Smooth muscle cell (in vitro differentiated cells): ENCODE data around the gene SGPL1. TPM values are rescaled to one million over a fixed set of nuclear protein-coding genes. Genes with fewer than 3 reads are reported as not detected.

Experiments used
- DNase-seq: peaks from one replicate; lab custom pipeline; 2025; ENCODE audit not compliant: unreplicated experiment; lab: John Stamatoyannopoulos, UW
- H2AFZ ChIP-seq: fragments of 200-600 bp; sonication (generic); 2 replicates; pipeline ENCODE4 v1.6.0; 2016; ENCODE audit warnings: antibody characterized with exemption, low read depth, mild to moderate bottlenecking
- H3F3A ChIP-seq: fragments of 200-600 bp; sonication (generic); 2 replicates; pipeline ENCODE4 v1.6.0; 2017; ENCODE audit warnings: antibody characterized with exemption, low read depth
- H3K27ac ChIP-seq: fragments of 200-600 bp; sonication (generic); 2 replicates; pipeline ENCODE4 v1.5.1; 2016; ENCODE audit warnings: low read depth, mild to moderate bottlenecking
- H3K27me3 ChIP-seq: fragments of 200-600 bp; sonication (generic); 2 replicates; pipeline ENCODE4 v1.6.1; 2016; ENCODE audit warnings: low read depth, mild to moderate bottlenecking
- H3K36me3 ChIP-seq: fragments of 200-600 bp; sonication (generic); 2 replicates; pipeline ENCODE4 v1.5.1; 2016; ENCODE audit warnings: low read depth
- H3K4me1 ChIP-seq: fragments of 200-600 bp; sonication (generic); 2 replicates; pipeline ENCODE4 v1.5.1; 2016; ENCODE audit warnings: low read depth
- H3K4me2 ChIP-seq: fragments of 200-600 bp; sonication (generic); 2 replicates; pipeline ENCODE4 v1.6.0; 2016; ENCODE audit warnings: mild to moderate bottlenecking
- H3K4me3 ChIP-seq: fragments of 200-600 bp; sonication (generic); 2 replicates; pipeline ENCODE4 v1.5.1; 2016; ENCODE audit warnings: mild to moderate bottlenecking
- H3K79me2 ChIP-seq: fragments of 200-600 bp; sonication (generic); 2 replicates; pipeline ENCODE4 v1.6.0; 2016; ENCODE audit warnings: low read depth, mild to moderate bottlenecking
- H3K9ac ChIP-seq: fragments of 200-600 bp; sonication (generic); 2 replicates; pipeline ENCODE4 v1.6.0; 2016; ENCODE audit warnings: low read depth
- H3K9me3 ChIP-seq: fragments of 200-600 bp; sonication (generic); replicated peaks from 2 replicates; pipeline ENCODE4 v1.5.1; 2016; ENCODE audit warnings: low read depth
- H4K20me1 ChIP-seq: fragments of 200-600 bp; sonication (generic); 2 replicates; pipeline ENCODE4 v1.6.0; 2016; ENCODE audit warnings: low read depth
- CTCF ChIP-seq: fragments of 200-600 bp; sonication (generic); IDR thresholded peaks from 2 replicates; pipeline ENCODE4 v1.5.1; 2017; ENCODE audit warnings: borderline replicate concordance, mild to moderate bottlenecking, antibody characterized with exemption; ENCODE audit not compliant: insufficient read depth, poor library complexity, severe bottlenecking
- WGBS: methylation state at CpG from one replicate; pipeline ENCODE4 v1.1.7; 2016; ENCODE audit warnings: low lambda C conversion rate; 5-methylcytosine and 5-hydroxymethylcytosine counted together
- polyA plus RNA-seq: library from polyadenylated mRNA; unstranded; fragments of >200 nt; fragmentation: Nextera tagmentation; extraction: Ambion mirVana; gene quantifications from 2 replicates; pipeline ENCODE4 v1.2.1, GENCODE V29; 2016
- total RNA-seq: library from RNA; depleted of rRNA; stranded (reverse); fragments of >200 nt; gene quantifications from 2 replicates; pipeline ENCODE4 v1.2.3, GENCODE V29; 2014

SGPL1 gene
- total and polyA plus RNA-seq, 2 experiments from 2014 or later: 20.0 to 41.1 TPM

GRCh38 chr10:70891627-70892026, 75.9 kb downstream of the SGPL1 start:
- H2AFZ ChIP-seq: no peak overlapping the region
- H3K9ac ChIP-seq: no peak overlapping the region
- H3K4me2 ChIP-seq: no peak overlapping the region
- no peaks in the 10 kb centered on the region for H3K79me2 ChIP-seq
- WGBS: 48% methylated on average over 1 of the region's 1 CpG
- H3K27ac ChIP-seq: no peak overlapping the region
- no peaks in the 10 kb centered on the region for H3K27me3 ChIP-seq
- H3K9me3 ChIP-seq: no peaks in the 10 kb centered on the region
- no peaks in the 10 kb centered on the region for H4K20me1 ChIP-seq
- DNase-seq: no peak
- TF ChIP-seq CTCF: no peak
- no peaks in the 10 kb centered on the region for H3F3A ChIP-seq
- no peak overlapping the region for H3K4me3 ChIP-seq
- peaks cover 11% of the 10 kb centered on the region for H3K4me1 ChIP-seq
- no peaks in the 10 kb centered on the region for H3K36me3 ChIP-seq

GRCh38 chr10:70892631-70893030, 76.9 kb downstream of the SGPL1 start:
- Histone ChIP-seq H4K20me1 (no peaks in the 10 kb centered on the region), H3F3A (no peaks in the 10 kb centered on the region), H3K27ac (no peak overlapping the region), H3K4me2 (no peak overlapping the region), H3K27me3 (no peaks in the 10 kb centered on the region), H3K9me3 (no peaks in the 10 kb centered on the region), H3K79me2 (no peaks in the 10 kb centered on the region), H3K36me3 (no peaks in the 10 kb centered on the region), H2AFZ (no peak overlapping the region), H3K4me1 (peaks cover 11% of the 10 kb centered on the region), H3K4me3 (no peak overlapping the region), H3K9ac (no peak overlapping the region)
- 96% methylated on average over 4 of the region's 4 CpGs for WGBS
- no peak for TF ChIP-seq CTCF
- DNase-seq: no peak

GRCh38 chr10:70893227-70894006, 77.7 kb downstream of the SGPL1 start:
- Histone ChIP-seq H3K9me3 (no peaks in the 10 kb centered on the region), H4K20me1 (no peaks in the 10 kb centered on the region), H3F3A (no peaks in the 10 kb centered on the region), H2AFZ (no peak overlapping the region), H3K27ac (no peak overlapping the region), H3K4me3 (no peak overlapping the region), H3K4me1 (peaks cover 11% of the 10 kb centered on the region), H3K79me2 (no peaks in the 10 kb centered on the region), H3K4me2 (no peak overlapping the region), H3K27me3 (no peaks in the 10 kb centered on the region), H3K36me3 (no peaks in the 10 kb centered on the region), H3K9ac (no peak overlapping the region)
- WGBS: 87% methylated on average over 10 of the region's 10 CpGs
- no peak for DNase-seq
- no peak for TF ChIP-seq CTCF

GRCh38 chr10:70894416-70894815, 78.7 kb downstream of the SGPL1 start:
- no peak for TF ChIP-seq CTCF
- H3K27me3 ChIP-seq: no peaks in the 10 kb centered on the region
- H3K9ac ChIP-seq: no peak overlapping the region
- 96% methylated on average over 2 of the region's 2 CpGs for WGBS
- H3K4me2 ChIP-seq: no peak overlapping the region
- H3K79me2 ChIP-seq: no peaks in the 10 kb centered on the region
- no peak overlapping the region for H2AFZ ChIP-seq
- H3K9me3 ChIP-seq: no peaks in the 10 kb centered on the region
- no peaks in the 10 kb centered on the region for H3K36me3 ChIP-seq
- H3K27ac ChIP-seq: no peak overlapping the region
- no peak for DNase-seq
- no peaks in the 10 kb centered on the region for H3F3A ChIP-seq
- H3K4me3 ChIP-seq: no peak overlapping the region
- peaks cover 4% of the 10 kb centered on the region for H3K4me1 ChIP-seq
- H4K20me1 ChIP-seq: no peaks in the 10 kb centered on the region
